Hematopoietic multipotent progenitor cell treated with erythropoietin and hydrocortisone succinate and interleukin-3 and kit ligand, for 4 days (in vitro differentiated cells): ENCODE measurements around the gene KRTAP1-5.
A peak's percentile ranks its signal among the peaks of the same experiment; 100 is the strongest.
"Not testable (repeated sequence)": the region's sequence is repeated elsewhere in the genome, so short reads cannot be mapped to it uniquely, and the experiment has no call there.

Source experiments
- DNase-seq: peaks from one replicate; pipeline ENCODE4 v3.0.0-alpha.2; 2015

The KRTAP1-5 gene

DNA sequence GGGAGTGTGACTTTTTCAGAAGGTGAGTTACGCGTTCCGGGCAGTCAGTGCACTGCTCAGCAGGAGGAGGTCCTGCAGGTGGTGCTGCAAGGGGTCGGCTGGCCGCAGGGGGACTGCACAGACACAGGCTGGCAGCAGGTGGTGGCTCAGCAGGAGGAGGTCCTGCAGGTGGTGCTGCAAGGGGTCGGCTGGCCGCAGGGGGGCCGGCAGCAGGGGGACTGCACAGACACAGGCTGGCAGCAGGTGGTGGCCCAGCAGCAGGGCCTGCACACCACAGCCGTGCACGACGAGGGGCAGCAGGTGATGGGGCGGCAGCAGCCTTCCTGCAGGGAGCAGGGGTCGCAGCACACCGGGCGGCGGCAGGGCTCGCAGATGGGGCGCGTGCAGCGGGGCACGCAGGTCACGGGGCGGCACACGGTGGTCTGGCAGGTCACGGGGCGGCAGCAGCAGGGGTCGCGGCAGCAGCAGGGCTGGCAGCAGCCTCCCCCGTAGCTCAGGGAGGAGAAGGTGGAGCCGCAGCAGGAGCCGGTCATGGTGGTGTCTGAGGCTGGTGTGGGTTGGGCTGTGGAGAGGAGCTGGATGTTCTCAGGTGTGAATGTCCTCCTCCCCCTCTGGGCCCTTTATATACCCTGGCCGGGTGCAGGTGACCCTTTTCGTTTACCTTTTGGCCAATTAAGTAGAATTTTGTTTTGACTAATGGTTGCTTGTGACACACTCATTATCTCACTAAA, 19.9 kb upstream of the KRTAP1-5 start, which contains the start of gene KRTAP2-1:
Gene KRTAP2-1, minus strand, starts transcription at position 582 of the 731 bp plus-strand sequence. Its CDS starts 49 bp downstream, at position 533.
- not testable (repeated sequence) for DNase-seq

DNA sequence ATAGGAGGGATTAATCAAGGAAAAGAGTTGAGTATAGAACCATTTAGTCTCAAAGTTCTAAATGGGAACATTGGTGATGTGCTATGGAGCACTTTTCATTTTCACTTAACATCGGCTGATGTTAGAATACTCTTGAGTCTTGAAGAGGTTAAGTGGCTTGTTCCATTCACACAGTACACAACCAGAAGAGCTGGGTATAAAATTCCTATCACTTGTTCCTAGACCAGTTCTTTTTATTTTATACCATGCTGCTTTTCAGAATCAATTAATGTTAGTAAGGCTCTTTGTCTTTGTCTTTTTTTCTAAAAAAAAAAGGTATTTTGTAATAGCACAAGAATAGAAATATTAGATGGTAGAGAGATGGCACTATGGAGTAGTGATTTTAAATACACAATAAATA, 15.9 kb upstream of the KRTAP1-5 start:
- DNase-seq = no peak

DNA sequence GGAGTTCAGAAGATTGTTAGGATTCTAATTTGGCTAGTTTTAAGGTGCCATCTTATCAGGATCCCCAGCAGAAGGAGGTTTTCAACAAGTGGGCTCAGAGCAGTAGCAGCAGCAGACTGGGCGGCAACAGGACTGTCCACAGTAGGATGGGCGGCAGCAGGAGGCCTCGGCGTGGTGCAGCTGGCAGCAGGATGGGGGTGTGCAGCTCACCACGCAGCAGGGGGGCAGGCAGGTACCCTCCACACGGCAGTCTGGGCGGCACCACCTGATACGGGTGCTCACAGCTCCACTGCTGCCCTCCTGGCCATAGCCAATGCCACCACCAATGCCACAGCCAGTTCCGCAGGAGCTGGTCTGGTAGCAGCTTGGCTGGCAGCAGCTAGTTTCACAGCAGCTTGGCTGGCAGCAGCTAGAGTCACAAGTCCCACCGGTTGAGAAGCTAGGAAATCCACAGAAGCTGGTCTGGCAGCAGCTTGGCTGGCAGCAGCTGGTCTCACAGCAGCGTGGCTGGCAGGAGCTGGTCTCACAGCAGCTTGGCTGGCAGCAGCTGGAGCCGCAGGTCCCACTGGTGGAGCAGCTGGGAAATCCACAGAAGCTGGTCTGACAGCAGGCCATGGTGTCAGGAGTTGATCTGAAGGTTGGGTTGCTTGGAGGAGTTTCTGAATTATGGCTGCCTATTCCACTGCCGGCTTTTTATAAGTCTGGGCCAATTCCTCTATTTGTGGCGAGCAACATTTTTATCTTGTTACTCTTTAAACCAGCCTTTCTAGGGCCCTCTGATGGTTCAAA, 14.0 kb upstream of the KRTAP1-5 start, which contains the start of gene KRTAP1-1:
Gene KRTAP1-1, minus strand, starts transcription at position 668 of the 789 bp plus-strand sequence. Its CDS starts 53 bp downstream, at position 615.
- not testable (repeated sequence) for DNase-seq

DNA sequence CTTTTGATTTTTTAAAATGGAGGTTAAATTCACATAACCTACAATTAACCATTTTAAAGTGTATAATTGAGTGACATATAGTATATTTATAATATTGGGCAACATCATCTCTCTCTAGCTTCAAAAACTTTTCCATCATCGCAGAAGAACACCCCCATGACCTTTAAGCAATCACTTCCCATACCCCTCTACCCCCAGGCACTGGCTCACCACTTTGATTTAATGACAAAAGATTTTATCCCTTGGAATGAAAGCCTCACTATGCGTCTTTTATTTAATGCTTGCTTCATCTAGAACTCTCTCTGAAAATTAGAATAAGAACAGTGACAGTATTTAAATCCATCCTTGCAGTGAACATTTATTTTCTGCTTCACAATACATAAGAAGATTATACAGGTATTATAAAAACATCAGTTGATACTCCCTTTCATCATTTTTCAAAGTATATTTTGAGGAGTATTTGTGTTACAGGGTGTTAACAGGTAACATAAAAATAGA, 10.9 kb upstream of the KRTAP1-5 start:
- no peak for DNase-seq

DNA sequence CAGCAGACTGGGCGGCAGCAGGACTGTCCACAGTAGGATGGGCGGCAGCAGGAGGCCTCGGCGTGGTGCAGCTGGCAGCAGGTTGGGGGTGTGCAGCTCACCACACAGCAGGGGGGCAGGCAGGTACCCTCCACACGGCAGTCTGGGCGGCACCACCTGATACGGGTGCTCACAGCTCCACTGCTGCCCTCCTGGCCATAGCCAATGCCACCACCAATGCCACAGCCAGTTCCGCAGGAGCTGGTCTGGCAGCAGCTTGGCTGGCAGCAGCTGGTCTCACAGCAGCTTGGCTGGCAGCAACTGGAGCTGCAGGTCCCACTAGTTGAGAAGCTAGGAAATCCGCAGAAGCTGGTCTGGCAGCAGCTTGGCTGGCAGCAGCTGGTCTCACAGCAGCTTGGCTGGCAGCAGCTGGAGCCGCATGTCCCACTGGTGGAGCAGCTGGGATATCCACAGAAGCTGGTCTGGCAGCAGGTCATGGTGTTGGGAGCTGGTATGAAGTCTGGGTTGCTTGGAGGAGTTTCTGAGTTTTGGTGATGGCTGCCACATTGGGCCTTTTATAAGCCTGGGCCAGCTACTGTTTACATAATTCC, 7.4 kb upstream of the KRTAP1-5 start, which contains the start of gene KRTAP1-3:
Gene KRTAP1-3, minus strand, starts transcription at position 529 of the 590 bp plus-strand sequence. Its CDS starts 53 bp downstream, at position 476.
- not testable (repeated sequence) for DNase-seq

DNA sequence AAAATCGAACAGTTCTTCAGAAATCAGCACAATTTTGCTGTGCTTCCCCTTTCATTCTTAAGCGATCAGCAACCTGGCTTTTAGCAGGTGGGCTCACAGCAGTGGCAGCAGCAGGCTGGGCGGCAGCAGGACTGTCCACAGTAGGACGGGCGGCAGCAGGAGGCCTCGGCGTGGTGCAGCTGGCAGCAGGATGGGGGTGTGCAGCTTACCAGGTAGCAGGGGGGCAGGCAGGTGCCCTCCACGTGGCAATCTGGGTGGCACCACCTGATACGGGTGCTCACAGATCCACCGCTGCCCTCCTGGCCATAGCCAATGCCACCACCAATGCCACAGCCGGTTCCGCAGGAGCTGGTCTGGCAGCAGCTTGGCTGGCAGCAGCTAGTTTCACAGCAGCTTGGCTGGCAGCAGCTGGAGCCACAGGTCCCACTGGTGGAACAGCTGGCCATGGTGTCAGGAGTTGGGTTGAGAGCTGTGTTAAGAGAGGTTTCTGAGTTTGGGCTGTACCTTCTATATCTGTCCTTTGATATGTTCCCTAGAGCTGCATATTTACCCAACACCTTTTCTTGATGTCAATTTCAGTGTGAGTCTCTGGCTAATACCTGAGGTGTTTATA, 2.7 kb upstream of the KRTAP1-5 start, which contains the start of gene KRTAP1-4:
Gene KRTAP1-4, minus strand, starts transcription at position 563 of the 613 bp plus-strand sequence. Its CDS starts 117 bp downstream, at position 446.
- no peak for DNase-seq

DNA sequence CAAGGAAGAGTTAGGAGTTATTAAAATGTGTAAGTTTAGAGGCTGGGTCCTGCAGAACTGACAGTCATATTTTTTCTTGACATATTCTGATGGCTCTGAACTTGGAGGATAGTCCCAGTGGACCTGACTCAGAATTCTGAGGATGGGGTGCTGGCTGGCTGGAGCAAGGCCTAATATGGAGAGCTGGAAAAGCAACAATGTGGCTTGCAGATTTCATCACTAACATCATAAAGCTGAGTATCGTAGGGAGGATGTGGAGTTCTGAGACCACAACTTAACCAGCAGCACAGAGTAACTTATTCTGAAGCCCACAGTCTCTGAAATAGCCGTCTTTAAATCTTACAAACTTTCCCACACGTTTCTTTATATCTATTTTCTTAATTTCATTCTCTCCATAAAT, 2.3 kb downstream of the KRTAP1-5 start:
- DNase-seq = no peak

DNA sequence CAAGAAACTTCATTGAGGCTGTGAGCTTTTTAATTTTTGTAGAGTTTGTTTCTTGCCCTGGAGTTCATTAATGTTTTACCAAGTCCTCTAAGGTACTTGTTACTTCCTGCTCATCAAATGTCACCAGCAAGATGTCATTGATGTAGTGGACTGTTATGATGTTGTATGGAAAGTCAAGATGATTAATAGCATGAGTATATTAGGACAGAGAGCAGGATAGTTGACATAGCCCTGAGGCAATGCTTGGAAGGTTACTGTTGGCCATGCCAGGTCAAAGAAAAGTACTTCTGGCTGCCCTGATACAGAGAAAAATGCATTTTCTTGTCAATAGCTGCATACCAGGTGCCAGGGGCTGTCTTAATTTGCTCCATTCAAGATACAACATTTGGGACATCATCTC, 6.7 kb downstream of the KRTAP1-5 start:
- no peak for DNase-seq

DNA sequence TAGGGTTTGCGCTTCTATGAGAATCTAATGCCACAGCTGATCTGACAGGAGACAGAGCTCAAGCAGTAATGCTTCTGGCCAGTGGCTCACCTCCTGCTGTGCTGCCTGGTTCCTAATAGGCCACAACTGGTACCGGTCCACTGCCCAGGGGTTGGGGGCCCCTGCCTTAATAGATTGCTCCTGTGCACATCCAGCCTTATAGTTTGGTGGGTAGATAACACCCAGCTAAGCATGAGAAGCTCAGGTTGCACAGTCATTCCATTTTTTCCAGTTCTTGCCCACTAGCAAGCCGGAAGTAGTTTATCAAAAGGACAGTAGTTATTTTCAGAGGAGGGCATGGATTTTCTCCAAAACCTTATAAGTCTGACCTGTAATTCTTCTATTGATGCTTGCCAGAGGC, 7.6 kb downstream of the KRTAP1-5 start:
- no peak for DNase-seq

DNA sequence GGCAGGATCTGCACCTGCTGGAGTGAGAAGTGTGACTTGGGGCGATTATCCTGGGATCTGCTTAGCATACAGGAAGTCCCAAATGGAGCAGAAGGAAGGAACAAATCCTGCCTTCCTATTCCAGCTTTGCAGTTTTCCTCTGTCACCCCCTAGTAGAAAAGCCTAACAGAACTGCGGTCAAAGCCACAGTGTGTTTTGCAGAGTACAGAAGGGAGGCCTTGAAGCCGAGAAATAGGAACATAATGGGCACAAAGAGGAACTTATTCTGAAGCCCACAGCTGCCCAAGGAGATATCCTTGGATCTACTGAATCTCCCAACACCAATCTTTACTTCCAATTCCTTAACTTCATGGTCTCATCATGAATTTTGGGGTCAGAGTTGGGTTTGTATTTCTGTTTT, 8.5 kb downstream of the KRTAP1-5 start:
- DNase-seq = peak; percentile 26

DNA sequence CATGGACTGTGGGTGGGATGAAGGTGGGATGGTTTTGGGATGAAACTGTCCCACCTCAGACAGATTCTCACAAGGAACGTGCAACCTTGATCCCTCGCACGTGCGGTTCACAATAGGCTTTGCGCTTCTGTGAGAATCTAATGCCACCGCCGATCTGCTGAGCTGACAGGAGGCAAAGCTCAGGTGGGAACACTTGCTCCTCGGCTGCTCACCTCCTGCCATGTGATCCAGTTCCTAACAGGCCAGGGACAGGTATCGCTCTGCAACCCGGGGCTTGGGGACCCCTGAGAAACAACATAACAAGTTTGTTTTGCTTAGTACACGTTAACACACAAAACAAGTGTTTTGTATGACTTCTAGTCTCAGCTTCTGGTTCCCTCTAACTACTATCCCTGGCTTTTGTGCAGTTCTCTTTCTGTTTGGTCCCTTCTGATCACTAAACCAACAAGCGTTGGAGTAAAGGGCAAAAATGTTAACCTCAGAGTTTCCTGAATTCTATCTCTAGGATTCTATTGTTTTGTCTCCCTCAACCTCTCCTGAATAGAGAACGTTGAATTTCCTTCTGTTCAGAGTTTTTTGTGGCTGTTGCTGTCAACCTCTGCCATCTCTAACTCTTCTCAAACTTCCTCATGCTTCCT, 10.3 kb downstream of the KRTAP1-5 start:
- no peak for DNase-seq

DNA sequence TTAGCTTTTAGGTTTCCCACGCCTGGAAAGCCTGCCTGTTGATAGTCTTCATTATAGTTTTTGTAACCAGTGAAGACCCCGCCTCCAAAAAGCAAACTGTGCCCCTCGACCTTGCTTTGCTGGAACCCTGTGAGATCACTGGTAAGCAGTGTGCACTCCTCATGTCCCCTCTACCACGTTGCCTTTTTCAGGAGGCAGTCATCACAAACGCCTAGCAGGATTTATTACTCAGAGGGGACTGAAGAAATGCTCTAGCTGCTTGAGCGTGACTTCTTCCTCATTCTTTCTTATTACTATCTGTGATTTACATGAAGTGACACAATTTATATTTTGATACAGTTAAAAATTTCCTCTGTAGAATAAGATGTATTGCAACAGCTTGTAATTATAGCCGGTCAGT, 11.6 kb downstream of the KRTAP1-5 start:
- no peak for DNase-seq

DNA sequence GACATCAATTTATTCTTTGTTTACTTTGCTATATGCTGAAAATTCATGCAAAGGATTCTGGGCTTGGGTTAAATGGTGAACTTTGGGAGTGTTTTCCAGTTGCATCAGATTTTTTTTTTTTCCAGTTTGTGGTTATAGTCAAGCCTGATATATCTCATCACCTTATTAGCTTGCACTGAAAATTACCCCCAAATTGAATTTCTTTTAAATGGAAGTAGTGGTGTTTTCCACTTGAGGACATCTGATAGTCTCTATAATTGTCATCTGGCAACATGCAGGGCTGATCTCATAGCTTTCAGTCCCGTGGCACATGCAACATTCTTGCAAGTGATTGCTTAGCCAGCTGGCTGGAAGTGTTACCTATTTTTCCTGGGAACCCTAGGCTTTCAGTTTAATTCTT, 13.4 kb downstream of the KRTAP1-5 start:
- DNase-seq = no peak

DNA sequence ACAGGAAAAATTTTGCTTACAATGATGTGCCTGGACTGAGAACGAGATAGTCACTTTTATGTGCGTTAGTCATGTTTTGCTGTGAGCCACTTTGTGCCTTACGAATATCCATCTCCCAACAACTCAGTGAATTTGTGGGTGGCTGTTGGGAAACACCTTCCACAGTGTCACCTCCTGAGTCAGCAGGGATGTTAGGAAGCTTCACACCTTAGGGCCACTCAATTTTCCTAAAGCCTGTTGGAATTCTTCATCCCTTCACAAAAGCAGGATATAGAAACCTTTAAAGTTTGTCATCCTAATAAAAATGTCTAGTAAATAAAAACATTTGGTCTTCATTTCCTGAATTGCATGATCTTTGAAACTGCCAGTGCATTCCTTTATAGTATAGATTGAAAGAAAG, 13.8 kb downstream of the KRTAP1-5 start:
- no peak for DNase-seq

DNA sequence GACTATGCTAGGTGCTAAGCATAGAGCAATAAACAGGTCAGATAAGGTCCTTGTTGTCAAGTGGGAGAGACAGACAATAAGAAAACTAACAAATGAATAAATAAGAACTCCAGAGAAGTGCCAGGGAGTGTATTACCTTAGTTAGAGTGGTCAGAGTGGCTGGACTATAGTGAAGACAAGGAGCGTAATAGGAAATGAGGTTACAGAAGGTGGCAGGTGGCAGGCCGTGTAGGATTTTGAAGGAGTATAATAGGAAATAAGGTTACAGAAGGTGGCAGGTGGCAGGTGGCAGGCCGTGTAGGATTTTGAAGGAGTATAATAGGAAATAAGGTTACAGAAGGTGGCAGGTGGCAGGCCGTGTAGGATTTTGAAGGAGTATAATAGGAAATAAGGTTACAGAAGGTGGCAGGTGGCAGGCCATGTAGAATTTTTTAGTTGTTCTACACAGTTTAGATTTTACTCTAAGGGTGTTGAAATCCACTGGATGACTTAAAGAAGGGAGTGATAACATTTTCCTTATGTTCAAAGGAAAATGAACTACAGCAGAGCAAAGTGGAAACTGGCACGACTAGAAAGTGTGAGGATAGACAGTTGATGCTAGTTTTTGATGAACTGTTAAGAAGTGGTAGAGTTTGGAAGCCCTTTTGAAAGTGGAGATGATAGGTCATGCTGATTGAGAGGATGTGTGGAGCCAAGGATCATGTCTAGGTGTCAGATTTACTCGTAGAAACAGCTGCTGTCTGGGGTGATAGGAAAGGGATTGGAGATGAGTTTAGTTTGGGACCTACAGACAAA, 14.5 kb downstream of the KRTAP1-5 start:
- DNase-seq = no peak

DNA sequence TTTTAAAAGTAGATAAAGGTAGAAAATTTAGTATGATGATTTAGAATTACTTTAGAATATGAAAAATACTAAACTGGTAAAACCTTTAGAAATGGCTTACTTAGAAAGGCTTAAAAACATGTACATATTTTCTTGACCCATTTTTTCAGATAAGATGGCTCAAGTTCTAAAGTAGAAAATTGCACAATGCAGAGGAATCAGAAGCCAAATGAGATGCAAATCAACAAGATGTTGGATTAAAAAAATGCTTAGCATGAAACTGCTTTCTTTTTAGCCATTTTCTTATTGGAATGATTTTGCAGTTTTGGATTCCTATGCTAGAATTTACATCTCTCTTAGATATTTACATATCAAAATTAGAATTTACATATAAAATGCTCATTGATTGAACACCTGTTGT, 16.6 kb downstream of the KRTAP1-5 start:
- no peak for DNase-seq

DNA sequence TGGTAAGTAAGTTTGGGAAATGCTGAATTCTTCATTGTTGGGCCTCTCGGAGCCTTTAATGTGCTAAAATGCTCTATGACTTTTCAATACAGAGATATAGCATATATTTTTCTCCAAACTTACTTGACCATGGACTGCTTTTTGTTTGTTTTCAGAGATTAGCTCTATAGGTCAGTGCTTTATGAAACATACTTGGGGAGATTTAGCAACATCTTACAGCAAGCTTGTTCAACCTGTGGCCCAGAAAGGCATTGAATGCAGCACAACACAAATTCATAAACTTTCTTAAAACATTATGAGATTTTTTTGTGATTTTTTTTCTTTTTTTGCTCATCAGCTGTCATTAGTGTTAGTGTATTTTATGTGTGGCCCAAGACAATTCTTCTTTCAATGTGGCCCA, 17.1 kb downstream of the KRTAP1-5 start:
- DNase-seq = no peak

DNA sequence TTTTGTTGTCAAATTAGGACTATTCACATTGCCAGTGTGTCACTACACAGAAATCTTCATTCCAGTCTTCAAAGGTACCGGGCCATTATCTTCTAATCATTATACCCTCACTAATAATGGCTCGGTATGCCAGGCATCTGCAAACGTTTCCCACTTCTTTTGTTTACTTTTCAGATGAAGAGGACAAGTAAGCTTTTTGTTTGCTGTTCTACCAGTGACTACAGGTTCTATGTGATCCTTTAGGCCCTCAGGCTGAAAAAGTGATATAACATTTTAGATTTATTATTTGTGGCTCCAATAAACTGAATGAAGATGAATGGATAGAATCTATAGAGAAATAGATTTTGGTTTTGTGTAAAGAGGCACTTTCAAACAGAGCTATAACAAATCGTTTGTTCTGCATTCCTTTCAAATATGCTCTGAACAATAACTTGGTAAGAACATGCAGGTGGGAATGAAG, 17.7 kb downstream of the KRTAP1-5 start:
- no peak for DNase-seq

DNA sequence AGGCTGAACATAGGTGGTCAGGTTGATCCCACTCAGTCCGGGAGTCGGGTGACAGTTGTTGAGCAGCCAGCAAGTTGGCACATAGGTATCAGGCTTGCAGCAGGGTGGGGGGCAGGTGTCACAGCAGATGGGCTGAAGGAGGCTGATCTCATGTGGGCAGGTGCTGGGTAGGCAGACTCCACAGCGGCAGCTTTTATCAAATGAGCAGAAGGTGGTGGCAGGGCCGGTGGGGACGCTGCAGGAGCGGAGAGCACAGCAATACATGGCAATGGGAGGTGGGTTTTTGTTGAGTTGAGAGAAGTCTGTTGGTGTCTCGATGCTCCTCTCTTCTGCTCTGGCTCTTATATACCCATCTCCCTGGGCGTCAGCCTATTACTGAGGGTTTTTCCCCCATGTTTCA, 18.2 kb downstream of the KRTAP1-5 start, which contains the start of gene KRTAP3-1:
Gene KRTAP3-1, minus strand, starts transcription at position 318 of the 400 bp plus-strand sequence. Its CDS starts 54 bp downstream, at position 264.
- no peak for DNase-seq

DNA sequence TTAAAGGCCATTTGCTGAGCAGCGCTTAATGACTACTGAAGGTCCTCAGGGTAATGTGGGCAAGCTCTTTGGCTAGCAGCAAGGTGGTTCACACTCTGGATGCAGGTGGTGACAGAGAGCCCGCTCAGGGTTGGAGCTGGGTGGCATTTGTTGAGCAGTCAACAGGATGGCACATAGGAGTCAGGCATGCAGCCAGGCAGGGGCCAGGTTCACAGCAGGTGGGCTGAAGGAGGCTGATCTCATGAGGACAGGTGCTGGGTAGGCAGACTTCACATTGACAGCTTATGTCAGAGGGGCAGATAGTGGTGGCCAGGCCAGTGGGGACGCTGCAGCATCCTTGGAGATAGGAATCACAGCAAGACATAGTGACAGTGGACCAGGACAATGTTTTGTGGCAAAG, 22.6 kb downstream of the KRTAP1-5 start:
- no peak for DNase-seq

DNA sequence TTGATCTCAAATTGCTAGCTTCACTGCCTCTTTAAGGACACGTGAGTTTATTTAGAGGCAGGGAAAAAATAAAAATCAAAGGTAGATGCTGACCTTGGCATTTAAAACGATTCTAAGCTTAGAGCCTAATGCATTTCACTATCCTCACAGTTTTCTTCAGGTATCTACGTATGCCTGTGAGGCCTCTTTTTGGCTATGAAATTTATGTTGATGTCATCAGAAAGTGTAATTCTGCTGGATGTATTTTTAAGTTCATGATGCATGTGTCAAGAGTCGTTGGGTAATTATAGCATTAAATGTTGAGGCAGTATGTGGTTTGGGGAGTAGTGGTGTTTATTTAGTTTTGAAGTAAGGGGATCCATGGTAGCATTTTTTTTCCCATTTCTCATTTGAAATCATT, 23.1 kb downstream of the KRTAP1-5 start:
- DNase-seq = no peak
